NCI-H526 treated with DMSO at 0.1 percent for 48 hours (cell line): Measurements from ENCODE around the gene PDGFA.

ENCODE experiments used
- DNase-seq: peaks from one replicate; lab custom pipeline; 2025; lab: John Stamatoyannopoulos, UW

The PDGFA gene

DNA sequence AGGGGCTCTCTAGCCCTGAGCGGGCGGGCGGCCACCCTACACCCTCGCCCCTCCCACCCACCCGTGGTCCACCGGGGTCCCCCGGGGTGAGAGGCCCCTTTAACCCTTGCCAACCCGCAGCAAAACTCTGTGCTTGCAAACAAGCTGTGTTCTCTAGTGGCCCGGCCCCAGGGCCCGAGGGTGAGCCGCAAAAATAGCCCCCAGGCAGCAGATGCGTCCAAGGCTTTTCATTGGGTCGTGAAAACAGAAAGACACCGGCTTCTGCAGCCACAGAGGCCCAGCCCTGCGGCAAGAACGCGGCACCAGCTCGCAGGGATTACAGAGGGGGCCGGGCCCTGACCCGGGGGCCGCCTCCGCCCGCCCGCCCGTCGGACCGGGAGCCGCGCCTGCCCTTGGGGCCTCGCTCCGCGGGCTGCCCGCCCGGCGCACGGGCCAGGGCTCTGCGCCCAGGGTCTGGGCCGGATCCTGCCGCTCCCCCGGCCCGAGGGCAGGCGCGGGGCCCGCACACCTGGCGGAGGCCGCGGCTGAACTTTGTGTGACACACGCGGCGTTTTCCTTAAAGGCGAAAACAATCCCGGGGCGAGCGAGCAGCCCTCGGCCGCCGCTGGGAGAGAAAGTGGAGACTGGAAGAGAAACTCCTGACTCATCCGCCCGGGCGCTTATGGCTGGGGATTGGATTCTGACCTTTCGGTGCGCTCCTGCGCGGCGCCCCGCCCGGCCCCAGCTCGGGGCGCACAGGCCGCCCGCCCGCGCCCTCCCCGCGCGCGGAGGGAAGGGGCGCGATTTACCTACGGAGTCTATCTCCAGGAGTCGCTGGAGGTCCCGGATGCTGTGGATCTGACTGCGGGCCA, 2.8 kb downstream of the PDGFA start:
- DNase-seq = no peak

DNA sequence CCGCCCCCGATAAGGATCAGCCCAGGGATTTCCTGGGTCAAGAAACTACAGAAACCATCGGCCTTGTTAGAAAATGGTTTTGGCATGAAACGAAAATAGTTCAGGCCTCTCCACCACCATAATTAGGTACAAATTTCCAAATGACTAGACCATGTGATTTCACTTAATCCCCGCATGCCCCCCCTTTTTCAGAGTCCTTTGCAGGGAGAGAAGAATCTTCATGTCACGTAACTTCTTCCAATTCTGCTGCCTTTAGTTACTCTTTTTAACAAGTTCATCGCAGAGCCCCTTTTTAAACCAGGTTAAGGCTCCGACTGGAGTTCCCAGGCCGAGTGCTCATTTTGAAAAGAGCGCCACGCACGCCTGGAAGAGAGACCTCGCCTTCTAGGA, 3.4 kb downstream of the PDGFA start:
- DNase-seq = no peak

DNA sequence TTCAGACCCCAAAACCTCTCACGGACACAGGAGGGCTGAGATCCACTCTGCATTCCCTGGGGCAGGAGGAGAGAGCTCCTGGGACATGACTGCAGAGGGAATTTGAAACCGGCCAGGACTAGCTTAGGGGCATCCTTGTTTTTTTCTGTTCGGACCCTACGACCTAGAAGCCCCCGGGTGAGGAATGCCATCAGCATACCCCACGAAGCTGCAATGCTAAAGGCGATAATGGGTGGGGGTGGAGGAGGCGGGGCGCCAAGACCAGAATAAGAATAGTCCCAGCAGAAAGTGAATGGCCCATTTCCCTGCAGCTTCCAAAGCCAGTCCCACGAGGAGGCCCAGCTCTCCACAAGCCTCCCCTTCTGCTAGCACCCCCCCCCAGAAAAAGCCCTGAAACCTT, 4.0 kb downstream of the PDGFA start:
- DNase-seq = no peak

DNA sequence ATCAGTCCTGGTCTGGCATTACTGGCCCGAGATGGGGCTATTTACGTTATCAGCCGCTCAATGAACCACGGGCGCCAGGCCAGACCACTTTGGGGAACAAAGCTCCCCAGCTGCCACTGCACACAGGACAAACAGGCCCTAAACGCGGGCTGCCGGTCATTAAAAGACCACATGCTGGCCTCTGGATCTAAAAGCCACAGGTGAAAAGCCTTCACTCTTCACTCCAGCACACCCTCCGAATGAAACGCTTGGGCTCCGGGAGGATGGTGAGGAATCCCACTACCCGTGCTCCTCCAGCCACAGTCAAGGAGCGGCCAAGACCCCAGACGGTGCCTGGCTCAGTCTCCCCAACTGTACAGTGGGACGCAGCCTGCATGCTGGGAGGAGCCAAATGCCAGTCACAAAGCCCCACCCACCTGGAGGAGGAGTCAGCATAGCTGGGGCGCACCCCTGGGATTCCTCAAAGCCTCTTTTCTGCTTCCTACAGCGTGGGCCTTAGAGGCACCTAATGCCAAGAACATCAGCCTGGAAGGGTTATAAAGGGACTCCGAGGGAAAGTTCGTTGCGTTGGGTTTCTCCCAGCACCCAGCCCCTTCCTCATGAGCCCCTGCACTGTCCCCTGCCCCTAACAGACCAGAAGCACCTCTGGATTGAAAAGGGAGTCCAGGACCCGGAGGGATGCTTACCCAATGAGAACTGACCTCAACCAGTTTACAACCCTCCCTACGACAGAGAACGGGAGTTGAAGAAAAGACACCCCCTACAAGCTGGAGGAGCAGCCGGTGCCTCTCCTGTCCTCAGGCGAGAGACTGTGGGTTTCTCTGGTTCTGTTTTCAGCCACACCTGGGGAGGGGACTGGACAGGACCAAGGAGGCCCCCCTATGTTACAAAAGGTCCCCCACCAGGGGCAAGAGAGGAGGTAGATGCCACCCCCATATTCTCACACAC, 4.7 kb downstream of the PDGFA start:
- DNase-seq = no peak

DNA sequence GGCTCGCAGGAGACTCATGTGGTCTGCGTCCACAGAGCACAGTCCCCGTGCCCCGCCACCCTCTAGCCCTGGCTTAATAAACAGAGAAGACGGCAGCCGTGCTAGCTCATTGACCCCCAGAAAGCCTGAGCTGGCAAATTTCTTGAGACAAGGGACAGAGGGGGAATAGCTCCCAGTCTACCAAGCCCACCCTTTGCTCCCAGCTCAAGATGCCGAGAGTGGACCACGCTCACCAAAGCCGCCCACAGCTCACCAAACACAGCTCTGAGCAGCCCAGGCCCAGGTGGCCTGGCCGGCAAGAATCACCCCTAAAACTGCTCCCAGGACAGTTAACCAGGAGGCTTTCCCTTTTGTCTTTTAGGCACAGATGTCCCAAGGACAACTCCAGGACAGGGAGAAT, 5.4 kb downstream of the PDGFA start:
- DNase-seq = no peak

DNA sequence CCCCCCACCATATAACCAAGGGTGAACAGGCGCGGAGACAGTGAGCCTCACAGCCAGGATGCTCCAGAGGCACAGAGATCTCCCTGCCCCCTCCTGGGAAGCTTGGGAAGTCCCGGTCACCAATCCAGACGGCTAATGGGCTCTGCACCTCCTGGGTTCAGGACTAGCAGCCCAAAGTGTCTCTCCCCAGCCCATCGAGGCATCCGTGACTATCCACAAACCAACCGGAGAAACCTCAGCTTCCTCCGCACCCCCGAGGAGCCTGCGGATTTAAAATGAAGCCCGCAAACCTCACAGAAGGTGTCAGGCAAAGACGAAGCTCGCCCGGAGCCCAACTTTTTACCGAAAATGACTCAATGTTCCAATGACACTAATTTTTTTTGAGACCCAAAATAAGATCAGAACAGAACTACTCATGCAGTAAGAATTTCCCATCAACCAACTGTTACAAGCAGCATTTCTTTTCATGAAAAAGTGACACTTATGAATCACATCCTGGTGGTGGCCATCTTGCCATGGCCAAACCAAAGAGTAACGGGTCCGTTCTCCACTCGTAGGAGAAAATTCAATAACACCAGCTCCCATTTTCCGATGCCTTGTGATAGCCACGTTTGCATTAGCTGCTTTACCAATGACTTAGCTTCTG, 6.0 kb downstream of the PDGFA start:
- no peak for DNase-seq

DNA sequence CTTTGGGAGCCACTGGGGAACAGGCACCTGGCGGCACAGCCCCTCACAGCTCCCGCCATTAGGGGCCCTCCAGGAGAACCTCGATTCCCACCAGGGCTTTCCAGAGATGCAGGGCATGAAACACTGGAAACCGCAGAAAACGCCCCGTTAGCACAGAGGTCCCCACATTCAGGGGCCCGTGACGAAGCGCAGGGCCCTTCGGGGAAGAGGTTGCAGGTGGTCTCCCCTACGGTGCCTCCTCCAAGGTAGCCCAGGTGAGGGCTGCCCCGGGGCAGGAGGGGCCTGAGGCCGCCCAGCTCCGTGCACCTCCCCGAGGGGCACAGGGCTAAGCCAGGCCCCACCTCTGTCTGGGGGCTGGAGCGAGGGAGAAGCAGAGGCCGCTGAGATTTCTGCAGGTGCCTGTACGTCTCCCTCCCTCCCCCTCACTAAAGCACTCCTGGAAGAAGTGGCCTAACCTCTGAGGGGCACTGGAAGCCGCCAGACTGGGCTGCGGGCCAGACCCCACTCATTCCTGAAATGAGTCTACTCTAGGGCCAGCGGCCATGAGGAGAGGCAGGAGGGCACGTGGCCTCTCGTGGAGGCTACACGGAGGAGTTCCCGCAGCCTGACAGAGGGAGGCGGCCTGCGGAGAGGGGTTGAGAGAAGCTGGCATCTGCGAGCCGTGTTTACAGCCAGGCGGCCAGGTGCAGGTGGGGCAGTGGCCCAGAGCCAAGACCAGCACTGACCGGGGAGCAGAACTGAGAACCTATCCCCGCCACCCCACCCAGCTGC, 6.9 kb downstream of the PDGFA start:
- no peak for DNase-seq

DNA sequence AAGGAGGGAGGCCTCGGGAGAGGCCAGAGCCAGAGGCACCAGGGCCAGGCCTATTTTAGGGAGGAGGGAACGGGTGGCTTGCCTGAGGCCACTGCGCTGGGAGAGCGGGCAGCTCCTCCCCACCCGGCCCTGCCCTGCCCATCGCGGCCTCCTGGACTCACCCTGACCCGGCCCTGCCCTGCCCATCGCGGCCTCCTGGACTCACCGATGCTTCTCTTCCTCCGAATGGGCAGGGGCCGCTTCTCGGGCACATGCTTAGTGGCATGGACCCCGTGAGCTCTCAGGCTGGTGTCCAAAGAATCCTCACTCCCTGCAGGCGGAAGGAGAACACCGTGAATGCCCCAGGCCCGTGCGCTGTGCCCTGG, 7.5 kb downstream of the PDGFA start:
- no peak for DNase-seq

DNA sequence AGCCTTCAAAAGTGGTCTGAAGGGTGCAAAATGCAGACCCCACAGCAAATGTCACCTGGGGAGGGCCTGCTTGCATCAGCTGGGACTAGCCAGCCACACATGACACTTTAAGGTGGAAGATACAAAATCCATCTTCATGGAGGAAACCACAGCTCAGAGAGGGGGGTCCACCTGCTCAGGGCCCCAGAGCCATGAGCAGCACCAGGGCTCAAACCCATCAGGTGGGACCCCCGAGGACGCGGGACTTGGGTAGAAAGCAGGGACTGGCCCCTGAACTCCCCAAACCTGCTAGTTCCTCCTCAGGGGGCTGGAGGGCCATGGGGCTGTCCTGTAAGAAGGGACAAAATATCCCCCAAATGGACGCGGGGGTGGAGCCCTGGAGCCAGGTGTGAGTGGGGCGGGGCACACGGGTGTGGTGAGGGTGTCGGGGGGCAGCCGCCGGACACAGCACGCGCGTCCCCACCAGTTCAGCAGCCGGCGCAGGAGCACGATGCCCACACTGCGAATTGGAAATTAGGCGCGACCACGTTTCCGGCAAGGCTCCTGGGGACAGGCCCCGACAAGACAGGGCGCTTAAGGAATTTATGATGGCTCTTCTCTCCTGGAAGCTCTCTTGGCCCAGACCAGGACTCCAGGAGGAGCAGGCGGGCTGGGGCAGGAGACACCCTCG, 8.0 kb downstream of the PDGFA start:
- DNase-seq = no peak

DNA sequence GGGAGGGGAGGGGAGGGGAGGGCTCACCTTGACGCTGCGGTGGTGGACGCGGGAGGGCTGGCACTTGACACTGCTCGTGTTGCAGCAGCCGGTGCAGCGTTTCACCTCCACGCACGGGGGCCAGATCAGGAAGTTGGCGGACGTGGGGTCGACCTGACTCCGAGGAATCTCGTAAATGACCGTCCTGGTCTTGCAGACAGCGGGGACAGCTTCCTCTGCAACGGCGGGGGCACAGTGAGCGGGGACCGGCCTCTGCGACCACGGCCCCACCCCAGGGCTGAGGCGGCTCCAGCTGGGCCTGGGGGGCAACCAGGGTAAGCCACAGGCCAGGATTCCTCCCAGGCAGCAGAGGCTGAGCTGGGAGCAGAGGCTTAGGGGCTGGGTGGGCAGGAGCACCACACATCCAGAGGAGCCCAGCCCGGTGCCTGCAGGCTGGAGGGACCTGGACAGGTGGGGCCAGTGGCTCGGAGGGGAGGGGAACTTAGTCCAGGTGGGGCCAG, 8.8 kb downstream of the PDGFA start:
- no peak for DNase-seq

DNA sequence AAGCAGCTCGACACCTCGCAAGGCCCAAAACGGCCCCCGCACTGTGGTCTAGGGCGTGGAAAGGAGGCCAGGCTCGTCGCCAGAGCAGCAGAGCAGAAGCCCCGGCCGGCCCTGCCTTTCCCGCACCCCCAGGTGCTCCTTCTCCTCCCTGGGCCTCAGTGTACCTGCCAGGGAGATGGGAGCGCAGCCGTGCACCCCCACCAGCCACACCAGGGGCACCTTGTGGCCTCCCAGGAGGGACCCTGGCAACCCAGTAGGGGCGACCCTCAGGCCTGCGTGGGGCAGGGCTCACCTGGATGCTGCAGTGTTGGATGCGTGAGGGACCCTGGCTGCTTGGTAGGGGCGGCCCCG, 9.5 kb downstream of the PDGFA start:
- no peak for DNase-seq

DNA sequence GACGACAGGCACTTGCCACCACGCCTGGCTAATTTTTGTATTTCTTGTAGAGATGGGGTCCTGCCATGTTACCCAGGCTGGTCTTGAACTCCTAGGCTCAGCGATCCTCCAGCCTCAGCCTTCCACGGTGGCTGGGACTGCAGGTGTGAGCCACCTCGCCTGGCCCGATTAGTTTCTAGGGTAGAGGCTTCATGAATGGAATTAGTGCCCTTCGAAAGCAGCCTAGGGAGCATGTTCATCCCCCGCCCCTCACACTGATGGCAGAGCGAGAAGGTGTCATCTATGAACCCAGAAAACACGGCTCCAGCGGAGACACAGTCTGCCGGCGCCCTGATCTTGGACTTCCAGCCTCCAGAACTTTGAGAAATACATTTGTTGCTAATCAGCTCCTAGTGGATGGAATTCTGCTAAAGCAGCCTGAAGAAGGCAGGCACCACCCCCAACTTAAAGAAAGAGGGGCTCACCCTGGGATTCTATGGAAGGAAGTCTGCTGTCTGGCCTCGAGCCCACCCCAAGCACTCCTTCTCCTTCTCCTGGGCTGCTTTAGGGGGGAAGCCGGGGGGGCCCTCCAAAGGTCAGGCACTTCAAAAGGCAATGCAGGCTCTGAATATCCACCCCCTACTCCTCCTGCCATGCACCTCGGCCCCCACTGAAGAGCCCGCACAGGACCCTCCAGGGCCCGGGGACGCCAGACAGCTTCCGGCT, 10.1 kb downstream of the PDGFA start:
- no peak for DNase-seq

DNA sequence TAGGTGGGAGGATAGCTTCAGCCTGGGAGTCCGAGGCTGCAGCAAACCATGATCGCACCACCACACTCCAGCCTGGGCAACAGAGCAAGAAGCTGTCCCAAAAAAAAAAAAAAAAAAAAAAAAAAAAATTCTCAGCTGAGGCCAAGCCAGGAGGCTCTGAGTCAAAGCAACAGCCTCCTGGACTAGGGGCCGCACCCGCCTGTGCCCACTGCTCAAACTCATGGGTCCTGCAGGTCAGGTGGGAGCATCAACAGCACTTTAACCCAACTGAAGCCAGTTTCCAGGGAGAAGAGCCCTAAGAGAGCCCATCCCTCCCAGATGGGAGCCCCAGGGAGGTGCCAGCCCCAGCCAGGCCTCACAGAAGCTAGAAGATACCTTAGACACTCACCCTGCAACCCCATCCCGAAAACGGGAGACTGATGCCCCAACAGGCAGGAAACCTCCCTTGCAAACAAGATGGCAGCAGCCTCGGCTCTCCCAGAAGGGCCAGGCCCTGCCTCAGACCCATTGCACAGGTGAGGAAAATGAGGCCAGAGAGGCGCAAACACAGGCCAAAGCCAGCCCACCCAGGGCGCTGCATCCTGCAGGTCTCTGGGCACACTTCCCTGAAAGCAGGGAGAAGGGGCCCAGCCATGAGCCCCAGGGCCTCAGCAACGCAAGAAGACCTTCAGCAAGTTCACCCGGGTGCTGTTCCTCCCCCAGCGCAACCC, 11.0 kb downstream of the PDGFA start:
- DNase-seq = no peak

DNA sequence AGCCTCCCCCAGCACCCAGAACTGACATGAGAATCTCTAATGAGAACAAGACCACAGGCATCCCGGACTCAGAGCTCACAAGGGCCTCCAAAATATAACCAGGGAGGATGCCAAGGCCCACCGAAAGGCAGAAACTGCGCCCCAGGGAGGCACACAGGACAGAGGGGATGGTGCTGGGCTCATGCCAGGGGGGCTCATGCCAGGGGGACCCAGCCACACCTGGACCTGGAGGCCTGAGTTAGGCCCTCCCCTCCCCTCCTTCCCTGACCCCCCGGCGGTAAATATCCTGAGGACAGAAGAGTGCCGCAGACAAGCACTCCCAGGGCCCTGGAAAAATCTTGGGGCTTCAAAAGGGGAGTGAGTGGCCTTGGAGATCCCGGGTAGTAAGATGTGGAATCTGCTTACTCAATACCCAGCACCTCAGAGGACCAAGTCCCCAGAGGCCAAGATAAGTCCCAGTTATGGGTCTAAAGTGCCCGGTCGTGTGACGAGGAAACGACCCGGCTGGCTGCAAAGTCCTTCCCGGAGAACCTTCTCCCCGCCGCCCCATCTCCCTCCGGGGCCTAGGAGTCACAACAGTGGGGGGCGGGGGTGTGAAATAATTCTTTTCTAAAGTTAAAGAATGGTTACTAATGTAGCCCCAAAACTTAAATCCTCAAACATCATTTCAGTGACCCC, 11.9 kb downstream of the PDGFA start:
- DNase-seq = no peak

DNA sequence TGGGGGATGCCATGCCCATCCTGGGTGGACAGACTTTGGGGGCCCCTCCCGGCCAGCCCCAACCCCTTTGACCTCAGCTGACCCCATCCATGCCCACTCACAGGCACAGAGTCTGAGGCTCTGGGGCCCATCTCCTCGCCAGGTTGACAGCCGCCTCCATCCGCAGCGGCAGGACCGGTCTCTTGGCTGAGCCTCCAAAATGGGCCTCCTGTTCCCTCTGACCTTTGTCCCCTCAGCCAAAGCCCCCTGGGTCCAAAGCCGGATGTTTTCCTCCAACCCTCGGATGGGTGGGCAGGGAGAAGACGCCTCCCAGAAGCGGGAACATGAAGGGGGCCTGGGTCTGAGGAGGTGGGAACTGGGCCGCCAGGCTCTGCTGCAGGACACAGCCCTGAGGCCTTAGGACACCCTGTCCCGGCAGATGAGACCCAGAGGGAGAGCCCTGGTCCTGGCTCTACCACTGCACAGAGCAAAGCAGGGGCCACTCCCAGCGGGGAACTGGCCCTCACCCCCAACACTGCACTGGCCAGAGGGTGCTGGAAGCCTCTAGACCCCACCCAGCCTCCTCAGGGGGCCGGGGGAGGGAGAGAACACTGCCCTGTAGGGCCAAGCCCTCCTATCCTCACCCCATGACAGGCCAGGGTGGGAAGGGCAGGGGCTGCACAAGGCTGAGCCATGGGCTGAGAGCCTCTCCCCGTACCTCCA, 12.6 kb downstream of the PDGFA start:
- no peak for DNase-seq

DNA sequence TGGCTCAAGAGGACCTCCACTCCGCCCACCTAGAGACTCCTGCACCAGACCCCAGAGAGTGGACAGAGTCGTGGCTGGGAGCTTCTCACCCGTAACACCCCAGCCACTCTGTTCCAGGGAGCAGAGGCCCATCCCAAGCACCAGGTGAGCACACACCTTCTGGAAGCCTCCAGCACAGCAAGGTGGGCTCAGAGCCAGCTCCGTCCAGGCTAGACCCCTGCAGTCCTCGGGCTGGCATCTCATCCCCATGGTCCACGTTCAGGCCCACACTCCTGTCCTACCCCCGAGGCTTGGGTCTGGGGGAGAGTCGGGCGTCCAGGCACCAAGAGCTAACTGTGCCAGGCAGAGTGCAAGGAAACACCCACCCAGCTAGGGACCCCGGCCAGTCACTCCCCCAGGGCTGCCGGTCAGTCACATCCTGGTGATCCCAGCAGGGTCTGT, 13.2 kb downstream of the PDGFA start:
- DNase-seq = no peak

DNA sequence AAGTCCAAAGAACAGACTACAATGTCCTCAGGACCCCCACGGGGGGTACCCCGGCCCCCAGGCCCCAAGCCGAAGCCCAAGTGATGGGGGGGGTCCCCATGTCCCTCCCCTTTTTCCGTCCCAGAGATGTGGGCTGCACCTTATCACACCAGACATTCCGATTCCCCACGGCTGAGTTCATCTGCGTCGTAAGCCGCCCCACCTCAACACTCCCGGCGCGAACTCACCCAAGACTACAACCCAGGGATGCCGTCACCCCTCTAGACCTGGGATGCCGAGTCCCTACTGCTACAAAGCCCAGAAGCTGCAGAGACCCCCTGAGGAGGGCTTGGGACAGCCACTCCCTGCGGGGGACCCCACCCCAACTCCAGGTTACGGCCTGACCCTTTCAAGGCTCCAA, 14.5 kb downstream of the PDGFA start:
- DNase-seq = no peak

DNA sequence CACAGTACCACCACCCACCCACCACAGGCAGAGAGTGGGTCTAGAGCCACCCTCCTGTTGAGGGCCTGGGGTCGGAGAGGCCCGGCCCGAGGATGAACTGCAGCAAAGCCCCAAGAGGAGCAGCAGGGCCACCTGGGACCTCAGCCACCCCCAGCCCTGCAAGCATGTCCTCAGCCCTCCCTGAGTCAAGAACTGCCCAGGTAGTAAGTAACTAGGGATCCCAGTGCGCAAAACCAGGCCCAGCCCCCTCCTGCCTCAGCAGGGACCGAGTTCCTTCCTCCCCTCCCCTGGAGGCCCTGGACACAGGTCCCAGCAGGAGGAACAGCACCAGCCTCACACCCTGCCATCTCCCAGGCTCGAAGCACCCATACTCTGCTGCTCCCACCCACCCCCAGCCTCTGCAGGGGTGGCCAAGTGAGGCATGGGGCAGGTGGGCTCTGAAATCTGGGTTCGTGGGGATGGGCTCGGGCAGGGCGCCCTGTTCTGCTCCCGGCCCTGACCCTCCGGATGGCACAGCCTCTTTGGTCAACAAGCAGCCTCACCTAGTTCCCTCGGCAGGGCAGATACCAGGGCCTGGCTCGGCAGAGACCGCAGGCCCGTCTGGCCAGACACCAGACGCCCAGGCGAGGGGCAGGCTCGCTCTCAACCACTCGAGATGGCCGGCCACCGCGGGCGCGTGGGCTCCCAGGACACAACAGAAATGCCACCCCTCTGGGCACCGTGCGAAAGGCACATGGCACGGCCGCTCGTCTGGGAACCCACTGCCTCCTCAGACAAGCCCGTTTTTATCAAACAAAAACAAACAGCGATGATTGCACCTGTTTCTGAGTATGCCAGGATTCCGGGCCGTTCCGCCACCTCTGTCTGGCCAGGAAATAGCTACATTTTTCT, 15.2 kb downstream of the PDGFA start:
- DNase-seq = no peak
